Measurements from ENCODE around the gene ITGB4.
A peak's percentile ranks its signal among the peaks of the same experiment; 100 is the strongest.

The ITGB4 gene

GRCh38 chr17:75762513-75763268 is 41.4 kb downstream of the ITGB4 start:
- ATAC-seq (ENCODE audit: insufficient read depth, low read depth) (no peak), DNase-seq (no peak)
- no peak overlapping the region for H3K9ac ChIP-seq (ENCODE audit: low read depth, low read length)
- no peaks in the 10 kb centered on the region for H3K9me3 ChIP-seq (ENCODE audit: insufficient read depth, low read length, severe bottlenecking)
- peaks cover 12% of the 10 kb centered on the region for H3K36me3 ChIP-seq (ENCODE audit: insufficient read depth, low read length)
- no peaks in the 10 kb centered on the region for H3K27me3 ChIP-seq (ENCODE audit: insufficient read depth, low read length, poor library complexity)
- H4K20me1 ChIP-seq (ENCODE audit: insufficient read depth, low read length), result 0 out of 2 replicates have a peak, but pooled peaks cover 4% of the 10 kb centered on the region
- no peak overlapping the region for H3K4me3 ChIP-seq (ENCODE audit: low read depth in 1 of 2, low read length in 2 of 2)
- H3K27ac ChIP-seq (ENCODE audit: low read length), result no peak overlapping the region
- no peak overlapping the region for H3K4me2 ChIP-seq (ENCODE audit: insufficient read depth, low read length)
- H3K4me1 ChIP-seq (ENCODE audit: insufficient read depth, low read length), result peaks cover 22% of the 10 kb centered on the region
- no peaks in the 10 kb centered on the region for H3K79me2 ChIP-seq (ENCODE audit: insufficient read depth, low read length)
- TF ChIP-seq, protein P1, sequence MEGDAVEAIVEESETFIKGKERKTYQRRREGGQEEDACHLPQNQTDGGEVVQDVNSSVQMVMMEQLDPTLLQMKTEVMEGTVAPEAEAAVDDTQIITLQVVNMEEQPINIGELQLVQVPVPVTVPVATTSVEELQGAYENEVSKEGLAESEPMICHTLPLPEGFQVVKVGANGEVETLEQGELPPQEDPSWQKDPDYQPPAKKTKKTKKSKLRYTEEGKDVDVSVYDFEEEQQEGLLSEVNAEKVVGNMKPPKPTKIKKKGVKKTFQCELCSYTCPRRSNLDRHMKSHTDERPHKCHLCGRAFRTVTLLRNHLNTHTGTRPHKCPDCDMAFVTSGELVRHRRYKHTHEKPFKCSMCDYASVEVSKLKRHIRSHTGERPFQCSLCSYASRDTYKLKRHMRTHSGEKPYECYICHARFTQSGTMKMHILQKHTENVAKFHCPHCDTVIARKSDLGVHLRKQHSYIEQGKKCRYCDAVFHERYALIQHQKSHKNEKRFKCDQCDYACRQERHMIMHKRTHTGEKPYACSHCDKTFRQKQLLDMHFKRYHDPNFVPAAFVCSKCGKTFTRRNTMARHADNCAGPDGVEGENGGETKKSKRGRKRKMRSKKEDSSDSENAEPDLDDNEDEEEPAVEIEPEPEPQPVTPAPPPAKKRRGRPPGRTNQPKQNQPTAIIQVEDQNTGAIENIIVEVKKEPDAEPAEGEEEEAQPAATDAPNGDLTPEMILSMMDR (IDR thresholded peaks at IDR 0.05; ENCODE audit: borderline replicate concordance, extremely low read depth, low read length, poor library complexity, severe bottlenecking), result no peak
- TF ChIP-seq EZH2 (IDR thresholded peaks at IDR 0.05; ENCODE audit: borderline replicate concordance, low read depth, low read length, severe bottlenecking), result no peak
- no peak overlapping the region for H2AFZ ChIP-seq (ENCODE audit: low read depth, low read length)

- DNase-seq (no peak), ATAC-seq (ENCODE audit: insufficient read depth, low read depth) (no peak)
- no peaks in the 10 kb centered on the region for H3K27me3 ChIP-seq (ENCODE audit: insufficient read depth, low read length, poor library complexity)
- H3K4me1 ChIP-seq (ENCODE audit: insufficient read depth, low read length), result peaks cover 22% of the 10 kb centered on the region
- H3K36me3 ChIP-seq (ENCODE audit: insufficient read depth, low read length), result peaks cover 7% of the 10 kb centered on the region; the same call in 1 of the 2 replicates
- H3K9ac ChIP-seq (ENCODE audit: low read depth, low read length), result peak overlapping the region; percentile 83; the same call in 1 of the 2 replicates
- H3K4me2 ChIP-seq (ENCODE audit: insufficient read depth, low read length), result peak overlapping the region; percentile 99
- H3K9me3 ChIP-seq (ENCODE audit: insufficient read depth, low read length, severe bottlenecking), result no peaks in the 10 kb centered on the region
- no peak overlapping the region for H3K27ac ChIP-seq (ENCODE audit: low read length)
- no peak overlapping the region for H2AFZ ChIP-seq (ENCODE audit: low read depth, low read length)
- H4K20me1 ChIP-seq (ENCODE audit: insufficient read depth, low read length), result 0 out of 2 replicates have a peak, but pooled peaks cover 4% of the 10 kb centered on the region
- H3K79me2 ChIP-seq (ENCODE audit: insufficient read depth, low read length), result no peaks in the 10 kb centered on the region
- no peak for TF ChIP-seq EZH2 (IDR thresholded peaks at IDR 0.05; ENCODE audit: borderline replicate concordance, low read depth, low read length, severe bottlenecking)
- TF ChIP-seq, protein P1 (IDR thresholded peaks at IDR 0.05; ENCODE audit: borderline replicate concordance, extremely low read depth, low read length, poor library complexity, severe bottlenecking), result no peak
- no peak overlapping the region for H3K4me3 ChIP-seq (ENCODE audit: low read depth in 1 of 2, low read length in 2 of 2)
Measured at GRCh38 chr17:75763269-75763607, 42.0 kb downstream of the ITGB4 start.

DNA sequence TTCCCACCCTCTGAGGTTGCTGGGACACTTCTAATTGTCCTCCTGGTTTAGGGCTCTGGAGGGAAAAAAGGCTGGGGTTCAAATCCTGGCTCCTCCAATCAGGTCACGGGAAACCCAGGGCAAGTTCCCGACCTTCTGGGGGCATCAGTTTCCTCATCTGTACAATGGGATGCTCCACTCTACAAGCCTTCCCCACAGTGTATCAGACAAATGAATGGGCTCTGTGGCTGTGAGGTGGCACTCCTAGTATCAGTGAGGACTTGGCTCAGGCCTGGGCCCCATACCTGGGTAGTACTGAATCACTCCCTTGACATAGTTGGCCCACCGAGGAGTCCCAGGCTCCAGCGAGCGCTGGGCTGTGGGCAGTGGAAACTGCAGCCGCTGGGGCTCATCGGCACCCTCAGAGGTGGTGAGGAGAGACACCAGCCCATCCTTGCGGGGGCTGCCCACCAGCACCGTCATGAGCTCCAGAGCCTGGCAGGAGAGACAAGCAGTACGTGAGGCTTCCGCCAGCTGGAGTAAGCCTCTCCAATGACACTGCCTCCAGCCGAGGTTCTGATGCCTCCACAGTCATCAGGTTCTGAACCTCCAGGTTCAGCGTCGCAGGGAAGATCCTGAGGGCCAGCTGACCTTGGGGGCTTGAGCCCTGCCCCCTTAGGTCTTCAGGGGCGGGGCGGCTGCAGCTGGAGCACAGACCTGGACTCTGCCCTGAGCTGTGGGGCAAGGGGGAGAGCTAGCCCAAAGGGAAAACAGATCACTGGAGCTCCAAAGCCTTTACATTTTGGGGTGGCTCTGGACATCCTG is 42.6 kb downstream of the ITGB4 start:
- Histone ChIP-seq H3K4me3 (ENCODE audit: low read depth in 1 of 2, low read length in 2 of 2) (peak overlapping the region; percentile 70 to 82), H3K27ac (ENCODE audit: low read length) (peak overlapping the region; percentile 73), H3K4me1 (ENCODE audit: insufficient read depth, low read length) (peaks cover 22% of the 10 kb centered on the region), H2AFZ (ENCODE audit: low read depth, low read length) (peak overlapping the region; percentile 83; the same call in 1 of the 2 replicates), H3K9ac (ENCODE audit: low read depth, low read length) (peak overlapping the region; percentile 83), H3K36me3 (ENCODE audit: insufficient read depth, low read length) (peaks cover 7% of the 10 kb centered on the region; the same call in 1 of the 2 replicates), H3K9me3 (ENCODE audit: insufficient read depth, low read length, severe bottlenecking) (no peaks in the 10 kb centered on the region), H3K27me3 (ENCODE audit: insufficient read depth, low read length, poor library complexity) (no peaks in the 10 kb centered on the region), H4K20me1 (ENCODE audit: insufficient read depth, low read length) (0 out of 2 replicates have a peak, but pooled peaks cover 4% of the 10 kb centered on the region), H3K4me2 (ENCODE audit: insufficient read depth, low read length) (peak overlapping the region; percentile 99), H3K79me2 (ENCODE audit: insufficient read depth, low read length) (no peaks in the 10 kb centered on the region)
- TF ChIP-seq, protein P1 (IDR thresholded peaks at IDR 0.05; ENCODE audit: borderline replicate concordance, extremely low read depth, low read length, poor library complexity, severe bottlenecking), result no peak
- no peak for TF ChIP-seq EZH2 (IDR thresholded peaks at IDR 0.05; ENCODE audit: borderline replicate concordance, low read depth, low read length, severe bottlenecking)
- no peak for ATAC-seq (ENCODE audit: insufficient read depth, low read depth)
- no peak for DNase-seq
